Pancreas (tissue), 10 donors: ENCODE data around the gene SEPTIN11. TPM values are rescaled to one million over a fixed set of nuclear protein-coding genes. Genes with fewer than 3 reads are reported as not detected.

Experiments
- ATAC-seq, 4 donors: fragments of 200-7000 bp; cut with Tn5 transposase; one replicate each; pipeline versions ENCODE4 v1.8.0 to v1.9.1; 2020; ENCODE audit warnings: mild to moderate bottlenecking in 4 of 4, moderate library complexity in 4 of 4
- DNase-seq, 6 donors: peaks; one replicate each; pipeline ENCODE4 v3.0.0-alpha.2; 2020
- FAIRE-seq: peaks from 2 replicates; lab custom pipeline; 2012; peaks lifted over from hg19 to GRCh38; lab: Jason Lieb, UNC
- H3K27ac ChIP-seq, 4 donors: fragments of 200-600 bp; sonication (generic); 1 replicate in 3 of 4; 2 replicates in 1 of 4; pipeline versions ENCODE4 v1.5.0 to v1.8.0; 2020
- H3K27me3 ChIP-seq, 4 donors: fragments of 200-600 bp; one replicate each; pipeline ENCODE4 v1.8.0; 2021
- H3K36me3 ChIP-seq, 3 donors: fragments of 200-600 bp; sonication (generic) in 1 of 3; one replicate each; pipeline versions ENCODE4 v1.5.0 to v1.8.0; 2020 to 2021
- H3K4me1 ChIP-seq, 3 donors: fragments of 200-600 bp; one replicate each; pipeline ENCODE4 v1.8.0; 2021
- H3K4me3 ChIP-seq, 4 donors: fragments of 200-600 bp; sonication (generic) in 2 of 4; one replicate each; pipeline versions ENCODE4 v1.5.0 to v1.8.0; 2020 to 2021
- H3K9me3 ChIP-seq, 4 donors: fragments of 200-600 bp; one replicate each; pipeline ENCODE4 v1.8.0; 2021
- WGBS, 2 donors: extraction: QIAGEN DNeasy Blood & Tissue Kit; methylation state at CpG; one replicate each; pipeline ENCODE4 v1.1.7; 2013; 5-methylcytosine and 5-hydroxymethylcytosine counted together
- intact Hi-C, 3 donors: fragments of 100-400 bp; cut with DNase I; formaldehyde crosslinking; loops; one replicate each; pipeline versions ENCODE4 v1.11.1 to v1.14.2; 2022
- polyA plus RNA-seq, 2 donors: library from polyadenylated mRNA; stranded (reverse); fragments of 200-250 nt; gene quantifications; one replicate each; pipeline ENCODE4 v1.2.3, GENCODE V29; 2013
- total RNA-seq, 6 donors: library from RNA; stranded (reverse); fragmentation: NEBNext Ultra II Directional in 4 of 6; extraction: Animal tissue kit (Norgen Biotek cat#: 25700) in 4 of 6; gene quantifications; one replicate each; pipeline versions ENCODE4 v1.2.1 to v1.2.4, GENCODE V29; 2021 to 2023
- TF ChIP-seq, protein P1 (sequence below), 4 donors: fragments of 200-600 bp; sonication (generic) in 3 of 4; IDR thresholded peaks; one replicate each; pipeline versions ENCODE4 v1.5.0 to v1.8.0; 2021; ENCODE audit warnings: antibody characterized with exemption in 4 of 4
- donor health status: healthy with polysubstance abuse.
- donor health status: DM: no; HTN: no; CAD: no; lungs with moderate emphysema.
- donor health status: DM: no; HTN: no; CAD: no.
- donor health status: control.
- donor health status: control.
- donor health status: Bipolar disorder and iron deficiency.
- donor health status: DM: yes; HTN: yes; CAD: no.
- donor health status: DM: no; HTN: no; CAD: no.
- donor health status: DM: no; HTN: no; CAD: no.
- donor health status: DM: yes; HTN: yes; CAD: no.

Gene SEPTIN11
- total and polyA plus RNA-seq, 8 donors, result 11.6 to 48.9 (median 27.4) TPM

GRCh38 chr4:76993787-76994641 lies 44.5 kb downstream of the SEPTIN11 start:
- no peak overlapping the region for H3K27ac ChIP-seq
- H3K27me3 ChIP-seq, result no peaks in the 10 kb centered on the region
- 58 to 85% methylated on average over 10 of the region's 10 CpGs for WGBS, 2 donors
- no peaks in the 10 kb centered on the region for H3K9me3 ChIP-seq
- peaks cover 0 to 4% (median 0%) of the 10 kb centered on the region in 3 donors for H3K36me3 ChIP-seq
- TF ChIP-seq, protein P1, sequence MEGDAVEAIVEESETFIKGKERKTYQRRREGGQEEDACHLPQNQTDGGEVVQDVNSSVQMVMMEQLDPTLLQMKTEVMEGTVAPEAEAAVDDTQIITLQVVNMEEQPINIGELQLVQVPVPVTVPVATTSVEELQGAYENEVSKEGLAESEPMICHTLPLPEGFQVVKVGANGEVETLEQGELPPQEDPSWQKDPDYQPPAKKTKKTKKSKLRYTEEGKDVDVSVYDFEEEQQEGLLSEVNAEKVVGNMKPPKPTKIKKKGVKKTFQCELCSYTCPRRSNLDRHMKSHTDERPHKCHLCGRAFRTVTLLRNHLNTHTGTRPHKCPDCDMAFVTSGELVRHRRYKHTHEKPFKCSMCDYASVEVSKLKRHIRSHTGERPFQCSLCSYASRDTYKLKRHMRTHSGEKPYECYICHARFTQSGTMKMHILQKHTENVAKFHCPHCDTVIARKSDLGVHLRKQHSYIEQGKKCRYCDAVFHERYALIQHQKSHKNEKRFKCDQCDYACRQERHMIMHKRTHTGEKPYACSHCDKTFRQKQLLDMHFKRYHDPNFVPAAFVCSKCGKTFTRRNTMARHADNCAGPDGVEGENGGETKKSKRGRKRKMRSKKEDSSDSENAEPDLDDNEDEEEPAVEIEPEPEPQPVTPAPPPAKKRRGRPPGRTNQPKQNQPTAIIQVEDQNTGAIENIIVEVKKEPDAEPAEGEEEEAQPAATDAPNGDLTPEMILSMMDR (IDR thresholded peaks at IDR 0.05), result no peak
- intact Hi-C loops, result no loop called here
- H3K4me3 ChIP-seq, result no peak overlapping the region
- ATAC-seq (peak; percentile 65 to 77 (median 70)), DNase-seq (no peak), FAIRE-seq (no peak)
- no peaks in the 10 kb centered on the region for H3K4me1 ChIP-seq

DNA sequence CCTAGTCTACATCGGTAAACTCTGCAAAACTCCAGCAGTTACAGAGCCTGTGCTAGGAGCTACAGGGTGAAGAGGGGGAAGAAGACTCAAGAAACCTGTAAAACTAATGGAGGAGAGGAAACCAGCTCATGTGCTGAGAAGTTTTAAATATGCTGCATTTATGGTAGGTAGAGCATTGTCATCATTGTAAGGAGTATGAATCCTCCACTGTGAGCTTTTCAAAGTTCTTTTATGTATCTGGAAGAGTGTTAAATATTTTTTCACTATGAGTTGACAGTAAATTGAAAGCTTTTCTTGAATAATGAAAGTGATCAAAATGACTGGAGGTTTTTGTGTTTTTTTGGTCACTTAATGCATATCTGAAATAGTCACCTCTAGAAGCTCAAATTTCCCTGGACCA lies 46.2 kb downstream of the SEPTIN11 start:
- Histone ChIP-seq H3K27ac (no peak overlapping the region), H3K27me3 (no peaks in the 10 kb centered on the region), H3K4me3 (no peak overlapping the region), H3K4me1 (no peaks in the 10 kb centered on the region), H3K36me3 (peaks cover 0 to 4% (median 0%) of the 10 kb centered on the region in 3 donors), H3K9me3 (no peaks in the 10 kb centered on the region)
- TF ChIP-seq, protein P1 (IDR thresholded peaks at IDR 0.05), result no peak
- FAIRE-seq (no peak), ATAC-seq (no peak), DNase-seq (no peak)
- intact Hi-C loops, result no loop called here
- WGBS, 2 donors, result 90 to 98% methylated on average over 1 of the region's 1 CpG

DNA sequence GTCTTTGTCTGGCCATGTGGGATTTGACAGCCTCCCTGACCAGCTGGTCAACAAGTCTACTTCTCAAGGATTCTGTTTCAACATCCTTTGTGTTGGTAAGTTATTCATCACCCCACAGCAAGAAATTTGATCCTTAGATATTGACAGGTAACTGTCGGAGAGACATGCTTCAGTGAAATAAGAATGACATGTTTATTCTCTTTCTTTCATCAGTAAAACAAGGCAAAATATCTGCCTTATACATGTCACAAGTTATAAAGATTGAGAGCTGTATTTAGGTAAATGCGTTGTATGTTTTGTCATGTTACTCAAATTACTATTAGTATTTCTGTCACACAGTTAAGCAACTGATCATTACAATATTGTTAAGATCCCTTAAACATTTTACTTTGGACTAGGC lies 46.9 kb downstream of the SEPTIN11 start:
- DNase-seq (no peak), FAIRE-seq (no peak), ATAC-seq (no peak)
- TF ChIP-seq, protein P1 (IDR thresholded peaks at IDR 0.05), result no peak
- Histone ChIP-seq H3K36me3 (peaks cover 0 to 4% (median 0%) of the 10 kb centered on the region in 3 donors), H3K9me3 (no peaks in the 10 kb centered on the region), H3K27me3 (no peaks in the 10 kb centered on the region), H3K27ac (no peak overlapping the region), H3K4me3 (no peak overlapping the region), H3K4me1 (no peaks in the 10 kb centered on the region)
- intact Hi-C loops, result no loop called here
- WGBS, 2 donors, result 98% methylated on average over 2 of the region's 2 CpGs

DNA sequence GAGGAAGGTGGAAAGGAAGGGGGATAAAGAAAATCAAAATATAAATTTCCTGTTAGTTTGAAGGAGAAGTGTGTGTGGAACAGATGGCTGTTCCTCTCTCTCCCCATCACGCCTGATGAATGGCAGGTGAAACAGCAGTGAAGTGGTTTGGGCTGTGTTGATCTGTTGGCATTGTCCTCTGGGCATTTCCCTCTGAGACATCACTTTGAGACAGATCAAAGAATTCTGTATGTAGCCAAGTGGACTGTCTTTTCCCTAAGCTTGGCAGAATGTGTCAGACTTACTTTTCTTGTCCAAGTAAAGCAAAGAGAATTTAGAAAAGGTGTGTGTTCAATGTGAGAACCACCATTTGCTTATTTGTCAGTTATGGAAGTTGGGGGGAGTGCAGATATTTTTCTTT lies 47.5 kb downstream of the SEPTIN11 start:
- no peak for DNase-seq
- TF ChIP-seq, protein P1 (IDR thresholded peaks at IDR 0.05), result no peak
- no peaks in the 10 kb centered on the region for H3K27me3 ChIP-seq
- ATAC-seq, result no peak
- H3K36me3 ChIP-seq, result peaks cover 0 to 4% (median 0%) of the 10 kb centered on the region in 3 donors
- no peak overlapping the region for H3K27ac ChIP-seq
- no peaks in the 10 kb centered on the region for H3K9me3 ChIP-seq
- intact Hi-C loops, result no loop called here
- 93% methylated on average over 1 of the region's 1 CpG for WGBS, 2 donors
- H3K4me1 ChIP-seq, result no peaks in the 10 kb centered on the region
- no peak overlapping the region for H3K4me3 ChIP-seq
- no peak for FAIRE-seq

DNA sequence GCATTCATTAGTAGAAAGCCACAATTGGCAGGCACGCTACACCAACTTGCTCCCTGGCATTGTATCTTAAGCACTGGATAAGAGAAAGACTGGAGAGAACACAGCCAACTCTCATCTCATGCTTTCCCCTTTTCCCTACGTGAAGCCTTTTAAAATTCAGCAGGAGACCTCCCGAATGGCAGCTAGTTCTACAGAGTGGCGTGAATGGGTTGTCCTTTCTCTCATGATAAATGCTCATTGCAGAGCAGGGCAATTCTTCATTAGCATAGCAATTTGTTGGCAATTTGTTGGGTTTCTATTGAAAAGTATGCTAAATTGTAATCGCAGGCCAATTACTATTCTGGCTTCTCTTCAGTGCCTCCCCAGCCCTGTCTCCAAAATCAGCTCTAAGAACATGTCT lies 48.0 kb downstream of the SEPTIN11 start:
- H3K27ac ChIP-seq, result no peak overlapping the region
- H3K27me3 ChIP-seq, result no peaks in the 10 kb centered on the region
- 96 to 97% methylated on average over 5 of the region's 5 CpGs for WGBS, 2 donors
- H3K36me3 ChIP-seq, result peaks cover 0 to 4% (median 0%) of the 10 kb centered on the region in 3 donors
- TF ChIP-seq, protein P1 (IDR thresholded peaks at IDR 0.05), result no peak
- FAIRE-seq, result no peak
- no peak overlapping the region for H3K4me3 ChIP-seq
- no peak for ATAC-seq
- DNase-seq, result no peak
- no peaks in the 10 kb centered on the region for H3K4me1 ChIP-seq
- intact Hi-C loops, result no loop called here
- no peaks in the 10 kb centered on the region for H3K9me3 ChIP-seq
